ENCODE measurements around the gene RETN.

- no peak for TF ChIP-seq EZH2phosphoT487 (IDR thresholded peaks at IDR 0.05; ENCODE audit: insufficient read depth, low read depth)
- no peak for TF ChIP-seq EZH2 (IDR thresholded peaks at IDR 0.05; ENCODE audit: insufficient read depth, poor library complexity, severe bottlenecking)
Measured at GRCh38 chr19:7679771-7680605, 11.1 kb downstream of the RETN start.
